ENCODE data around the gene SCMH1.
"Not testable (repeated sequence)": the region's sequence is repeated elsewhere in the genome, so short reads cannot be mapped to it uniquely, and the experiment has no call there.

SCMH1 gene

GRCh38 chr1:41144285-41144684 is 97.8 kb downstream of the SCMH1 start:
- no peak for DNase-seq

- no peak for DNase-seq
Measured at GRCh38 chr1:41138549-41138948, 103.6 kb downstream of the SCMH1 start.

- no peak for DNase-seq
Measured at GRCh38 chr1:41135196-41135947, 106.7 kb downstream of the SCMH1 start.

GRCh38 chr1:41134325-41134724 is 107.8 kb downstream of the SCMH1 start:
- not testable (repeated sequence) for DNase-seq

- no peak for DNase-seq
Measured at GRCh38 chr1:41122851-41123518, 119.1 kb downstream of the SCMH1 start.

GRCh38 chr1:41122148-41122547 is 120.0 kb downstream of the SCMH1 start:
- DNase-seq = no peak

- no peak for DNase-seq
Measured at GRCh38 chr1:41118645-41119044, 123.5 kb downstream of the SCMH1 start.

GRCh38 chr1:41117241-41117640 is 124.9 kb downstream of the SCMH1 start:
- DNase-seq = not testable (repeated sequence)

GRCh38 chr1:41110736-41111135 is 131.4 kb downstream of the SCMH1 start:
- no peak for DNase-seq

- no peak for DNase-seq
Measured at GRCh38 chr1:41110286-41110685, 131.8 kb downstream of the SCMH1 start.

GRCh38 chr1:41109310-41110197 is 132.6 kb downstream of the SCMH1 start:
- no peak for DNase-seq

- DNase-seq = peak; percentile 11
Measured at GRCh38 chr1:41108696-41109275, 133.3 kb downstream of the SCMH1 start.

- no peak for DNase-seq
Measured at GRCh38 chr1:41103766-41104165, 138.3 kb downstream of the SCMH1 start.

GRCh38 chr1:41102653-41103052 is 139.5 kb downstream of the SCMH1 start:
- no peak for DNase-seq

- DNase-seq = no peak
Measured at GRCh38 chr1:41101950-41102607, 140.0 kb downstream of the SCMH1 start.

- no peak for DNase-seq
Measured at GRCh38 chr1:41101076-41101475, 141.0 kb downstream of the SCMH1 start.

GRCh38 chr1:41100170-41100569 is 141.9 kb downstream of the SCMH1 start:
- no peak for DNase-seq

- no peak for DNase-seq
Measured at GRCh38 chr1:41098730-41099460, 143.2 kb downstream of the SCMH1 start.

- DNase-seq = no peak
Measured at GRCh38 chr1:41097105-41097504, 145.0 kb downstream of the SCMH1 start.

GRCh38 chr1:41093826-41094225 is 148.3 kb downstream of the SCMH1 start:
- no peak for DNase-seq

GRCh38 chr1:41086921-41087320 is 155.2 kb downstream of the SCMH1 start:
- DNase-seq = no peak

- DNase-seq = no peak
Measured at GRCh38 chr1:41078616-41079015, 163.5 kb downstream of the SCMH1 start.
